22Rv1 (cell line): ENCODE data around the gene GLG1.

ENCODE experiments used
- ZFX ChIP-seq: fragments of 450-650 bp; IDR thresholded peaks from 2 replicates; pipeline ENCODE4 v1.6.1; 2017; ENCODE audit warnings: antibody characterized with exemption, borderline replicate concordance
- TF ChIP-seq, protein P1 (sequence below): fragments of 450-650 bp; IDR thresholded peaks from 2 replicates; pipeline ENCODE4 v1.5.1; 2017; ENCODE audit warnings: mild to moderate bottlenecking

DNA sequence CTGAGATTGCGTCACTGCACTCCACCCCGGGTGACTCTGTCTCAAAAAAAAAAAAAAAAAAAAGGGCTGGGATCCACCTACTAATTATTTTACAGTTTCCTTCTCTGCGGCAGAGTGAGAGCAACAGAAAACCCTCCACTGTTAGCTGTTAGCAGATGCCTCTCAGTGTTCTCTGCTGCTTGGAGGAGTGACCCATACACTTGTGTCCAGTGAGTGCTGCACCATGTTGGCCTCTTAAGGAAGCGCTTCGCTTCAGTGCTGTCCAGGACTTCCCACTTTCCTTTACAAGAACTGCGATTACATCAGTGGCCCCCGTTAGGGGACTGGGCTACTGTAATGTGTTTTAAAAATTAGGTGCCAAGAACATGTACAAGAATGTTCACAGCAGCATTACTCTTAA is 167.2 kb downstream of the GLG1 start:
- TF ChIP-seq, protein P1, sequence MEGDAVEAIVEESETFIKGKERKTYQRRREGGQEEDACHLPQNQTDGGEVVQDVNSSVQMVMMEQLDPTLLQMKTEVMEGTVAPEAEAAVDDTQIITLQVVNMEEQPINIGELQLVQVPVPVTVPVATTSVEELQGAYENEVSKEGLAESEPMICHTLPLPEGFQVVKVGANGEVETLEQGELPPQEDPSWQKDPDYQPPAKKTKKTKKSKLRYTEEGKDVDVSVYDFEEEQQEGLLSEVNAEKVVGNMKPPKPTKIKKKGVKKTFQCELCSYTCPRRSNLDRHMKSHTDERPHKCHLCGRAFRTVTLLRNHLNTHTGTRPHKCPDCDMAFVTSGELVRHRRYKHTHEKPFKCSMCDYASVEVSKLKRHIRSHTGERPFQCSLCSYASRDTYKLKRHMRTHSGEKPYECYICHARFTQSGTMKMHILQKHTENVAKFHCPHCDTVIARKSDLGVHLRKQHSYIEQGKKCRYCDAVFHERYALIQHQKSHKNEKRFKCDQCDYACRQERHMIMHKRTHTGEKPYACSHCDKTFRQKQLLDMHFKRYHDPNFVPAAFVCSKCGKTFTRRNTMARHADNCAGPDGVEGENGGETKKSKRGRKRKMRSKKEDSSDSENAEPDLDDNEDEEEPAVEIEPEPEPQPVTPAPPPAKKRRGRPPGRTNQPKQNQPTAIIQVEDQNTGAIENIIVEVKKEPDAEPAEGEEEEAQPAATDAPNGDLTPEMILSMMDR = no peak
- TF ChIP-seq ZFX = no peak
